Thymus (tissue), 11 donors: ENCODE measurements around the gene ZNF146. TPM values are rescaled to one million over a fixed set of nuclear protein-coding genes. Genes with fewer than 3 reads are reported as not detected.
"Not testable (repeated sequence)": the region's sequence is repeated elsewhere in the genome, so short reads cannot be mapped to it uniquely, and the experiment has no call there.

Experiments
- DNase-seq, 9 donors: peaks; one replicate each; pipeline ENCODE4 v3.0.0-alpha.2; 2013; ENCODE audit warnings: low spot score in 9 of 9, low read depth in 6 of 9, missing footprints in 1 of 9
- H3K27ac ChIP-seq, 2 donors: one replicate each; pipeline ENCODE4 v1.5.1; 2013; ENCODE audit warnings: control low read depth in 1 of 2, low read depth in 1 of 2, low read length in 1 of 2, mild to moderate bottlenecking in 1 of 2, moderate library complexity in 1 of 2
- H3K27me3 ChIP-seq, 2 donors: one replicate each; pipeline ENCODE4 v1.5.1; 2013; ENCODE audit warnings: low read length in 1 of 2; ENCODE audit not compliant: control insufficient read depth in 2 of 2, insufficient read depth in 1 of 2
- H3K36me3 ChIP-seq, 2 donors: one replicate each; pipeline ENCODE4 v1.5.1; 2013; ENCODE audit warnings: low read length in 1 of 2, mild to moderate bottlenecking in 1 of 2, moderate library complexity in 1 of 2; ENCODE audit not compliant: control insufficient read depth in 2 of 2, insufficient read depth in 2 of 2
- H3K4me1 ChIP-seq, 2 donors: one replicate each; pipeline ENCODE4 v1.5.1; 2013; ENCODE audit warnings: low read length in 2 of 2; ENCODE audit not compliant: control insufficient read depth in 2 of 2, insufficient read depth in 2 of 2
- H3K4me3 ChIP-seq, 2 donors: one replicate each; pipeline ENCODE4 v1.5.1; 2013; ENCODE audit warnings: low read length in 2 of 2, control low read depth in 1 of 2, mild to moderate bottlenecking in 1 of 2
- H3K9me3 ChIP-seq, 2 donors: one replicate each; pipeline ENCODE4 v1.5.1; 2013; ENCODE audit warnings: low read length in 1 of 2, mild to moderate bottlenecking in 1 of 2; ENCODE audit not compliant: control insufficient read depth in 2 of 2, insufficient read depth in 1 of 2
- WGBS: extraction: QIAGEN DNeasy Blood & Tissue Kit; methylation state at CpG from one replicate; pipeline ENCODE4 v1.1.7; 2013; 5-methylcytosine and 5-hydroxymethylcytosine counted together
- polyA plus RNA-seq: library from polyadenylated mRNA; stranded (reverse); fragments of 200-250 nt; gene quantifications from one replicate; pipeline ENCODE4 v1.2.3, GENCODE V29; 2013
- total RNA-seq: library from RNA; stranded (reverse); fragments of 120-200 nt; gene quantifications from one replicate; pipeline ENCODE4 v1.2.4, GENCODE V29; 2013
- donor health status: healthy.

Gene ZNF146
- total and polyA plus RNA-seq, 2 donors = 41.4 to 74.7 TPM

GRCh38 chr19:36258028-36258875 lies 43.3 kb downstream of the ZNF146 start:
- Histone ChIP-seq H3K4me3 (no peak overlapping the region), H3K36me3 (no peaks in the 10 kb centered on the region), H3K4me1 (no peaks in the 10 kb centered on the region), H3K27ac (no peak overlapping the region), H3K27me3 (no peaks in the 10 kb centered on the region), H3K9me3 (peaks cover 7 to 53% of the 10 kb centered on the region in 2 donors)
- WGBS = 95% methylated on average over 29 of the region's 29 CpGs
- DNase-seq = no peak

- H3K9me3 ChIP-seq = peaks cover 6 to 52% of the 10 kb centered on the region in 2 donors
- 97% methylated on average over 20 of the region's 20 CpGs for WGBS
- no peak for DNase-seq
These were observed 44.3 kb downstream of the ZNF146 start for GRCh38 chr19:36259211-36259610.

GRCh38 chr19:36265064-36265463 lies 50.2 kb downstream of the ZNF146 start:
- no peak for DNase-seq
- H3K9me3 ChIP-seq = peaks cover 7 to 28% of the 10 kb centered on the region in 2 donors
- no peak overlapping the region for H3K27ac ChIP-seq
- 97% methylated on average over 4 of the region's 4 CpGs for WGBS
- H3K4me3 ChIP-seq = no peak overlapping the region
- H3K27me3 ChIP-seq = no peaks in the 10 kb centered on the region
- H3K4me1 ChIP-seq = no peaks in the 10 kb centered on the region
- no peaks in the 10 kb centered on the region for H3K36me3 ChIP-seq

More at GRCh38 chr19:36259211-36259610, 44.3 kb downstream of the ZNF146 start:
- Histone ChIP-seq H3K27me3 (no peaks in the 10 kb centered on the region), H3K4me3 (no peak overlapping the region), H3K4me1 (no peaks in the 10 kb centered on the region), H3K36me3 (no peaks in the 10 kb centered on the region), H3K27ac (no peak overlapping the region)

- 91% methylated on average over 35 of the region's 35 CpGs for WGBS
- Histone ChIP-seq H3K36me3 (no peaks in the 10 kb centered on the region), H3K27me3 (no peaks in the 10 kb centered on the region), H3K4me3 (no peak overlapping the region), H3K27ac (no peak overlapping the region), H3K9me3 (peaks cover 7 to 28% of the 10 kb centered on the region in 2 donors), H3K4me1 (no peaks in the 10 kb centered on the region)
- DNase-seq = no peak
These were observed 51.0 kb downstream of the ZNF146 start for GRCh38 chr19:36265856-36266374.

- no peaks in the 10 kb centered on the region for H3K27me3 ChIP-seq
- no peak overlapping the region for H3K4me3 ChIP-seq
- no peaks in the 10 kb centered on the region for H3K36me3 ChIP-seq
- no peak for DNase-seq
- H3K9me3 ChIP-seq = peaks cover 7 to 28% of the 10 kb centered on the region in 2 donors
- H3K27ac ChIP-seq = no peak overlapping the region
- H3K4me1 ChIP-seq = no peaks in the 10 kb centered on the region
- 82% methylated on average over 50 of the region's 50 CpGs for WGBS
These were observed 51.6 kb downstream of the ZNF146 start for GRCh38 chr19:36266375-36266961.

GRCh38 chr19:36267061-36267845 lies 52.3 kb downstream of the ZNF146 start:
- DNase-seq = no peak
- Histone ChIP-seq H3K27me3 (no peaks in the 10 kb centered on the region), H3K9me3 (peaks cover 7 to 28% of the 10 kb centered on the region in 2 donors), H3K4me1 (no peaks in the 10 kb centered on the region), H3K27ac (no peak overlapping the region), H3K36me3 (no peaks in the 10 kb centered on the region), H3K4me3 (no peak overlapping the region)
- WGBS = 97% methylated on average over 36 of the region's 36 CpGs

GRCh38 chr19:36268081-36268480 lies 53.2 kb downstream of the ZNF146 start:
- H3K27ac ChIP-seq, H3K36me3 ChIP-seq, H3K27me3 ChIP-seq, H3K4me1 ChIP-seq, DNase-seq, H3K4me3 ChIP-seq: not testable (repeated sequence)
- 93% methylated on average over 21 of the region's 21 CpGs for WGBS
- peaks cover 7 to 27% of the 10 kb centered on the region in 2 donors for H3K9me3 ChIP-seq

GRCh38 chr19:36268591-36268990 lies 53.7 kb downstream of the ZNF146 start:
- WGBS = 82% methylated on average over 14 of the region's 30 CpGs
- H3K9me3 ChIP-seq = peaks cover 7 to 24% of the 10 kb centered on the region in 2 donors
- not testable (repeated sequence) for DNase-seq, H3K27ac ChIP-seq, H3K36me3 ChIP-seq, H3K27me3 ChIP-seq, H3K4me3 ChIP-seq, H3K4me1 ChIP-seq
